ENCODE results near the gene PLXNC1. TPM values are rescaled to one million over a fixed set of nuclear protein-coding genes. Genes with fewer than 3 reads are reported as not detected.

The PLXNC1 gene
- polyA plus RNA-seq, 1 of the 3 experiments (the other 2 are of a cell fraction) = 0.23 TPM

- TF ChIP-seq MAX (IDR thresholded peaks at IDR 0.05; ENCODE audit: low read depth) (no peak), FOSL2 (IDR thresholded peaks at IDR 0.05; ENCODE audit: borderline replicate concordance, low read depth) (no peak), USF1 (IDR thresholded peaks at IDR 0.05; ENCODE audit: borderline replicate concordance, low read depth) (no peak)
Observed at GRCh38 chr12:94326234-94326633, 177.9 kb downstream of the PLXNC1 start (continued).

- ChIA-PET CTCF (interaction anchor here (1.2 kb wide), 1 partner anchor 19 kb away, joined by 3 read pairs; no protein-coding TSS in a partner anchor), POLR2A (no interaction called here)
- Histone ChIP-seq H3F3A (replicated peaks; ENCODE audit: insufficient read depth) (peaks cover 18% of the 10 kb centered on the region), H3K4me2 (no peak overlapping the region), H2AFZ (ENCODE audit: low read depth) (no peak overlapping the region), H4K20me1 (ENCODE audit: insufficient read depth) (no peaks in the 10 kb centered on the region), H3K9ac (no peak overlapping the region), H3K4me3 (ENCODE audit: low read depth in 2 of 2, low read length in 1 of 2) (no peak overlapping the region), H3K27me3 (ENCODE audit: insufficient read depth) (no peaks in the 10 kb centered on the region), H3K79me2 (ENCODE audit: insufficient read depth) (no peaks in the 10 kb centered on the region), H3K4me1 (ENCODE audit: control insufficient read depth in 1 of 2, insufficient read depth in 2 of 2, low read depth in 1 of 2, low read length in 1 of 2) (no peaks in the 10 kb centered on the region), H3K36me3 (replicated peaks in 1 of 2; ENCODE audit: control insufficient read depth in 1 of 2, insufficient read depth in 2 of 2, low read length in 1 of 2) (peaks cover 11 to 18% of the 10 kb centered on the region in 2 experiments), H3K27ac (ENCODE audit: low read depth in 2 of 2, low read length in 1 of 2) (peak overlapping the region in 1 of 2 experiments; percentile 17; a peak in 1 of 4 replicates), H3K9me2 (no peaks in the 10 kb centered on the region), H3K9me3 (no peaks in the 10 kb centered on the region)
- no peak for DNase-seq
- TF ChIP-seq PBX3 (IDR thresholded peaks at IDR 0.05) = peak; percentile 79
- TF ChIP-seq GATA2 (CRISPR knock-in tag; IDR thresholded peaks at IDR 0.05) = no peak
- TF ChIP-seq RAD21 (IDR thresholded peaks at IDR 0.05; ENCODE audit: low read length) = no peak
- no peak for TF ChIP-seq MEF2A (IDR thresholded peaks at IDR 0.05; ENCODE audit: borderline replicate concordance, low read depth)
- no peak for TF ChIP-seq MAX (IDR thresholded peaks at IDR 0.05; ENCODE audit: low read depth)
- no peak for TF ChIP-seq RXRA (IDR thresholded peaks at IDR 0.05; ENCODE audit: borderline replicate concordance, low read depth)
- no peak for TF ChIP-seq YY1 (IDR thresholded peaks at IDR 0.05; ENCODE audit: low read depth)
- TF ChIP-seq EZH2phosphoT487 (IDR thresholded peaks at IDR 0.05; ENCODE audit: borderline replicate concordance, low read depth) = no peak
- TF ChIP-seq CHD2 (IDR thresholded peaks at IDR 0.05; ENCODE audit: low read length, partially characterized antibody) = no peak
- no peak for TF ChIP-seq FOXM1 (IDR thresholded peaks at IDR 0.05; ENCODE audit: low read depth)
- TF ChIP-seq USF2 (IDR thresholded peaks at IDR 0.05; ENCODE audit: borderline replicate concordance, low read depth, low read length) = no peak
- peak; percentile 57 for TF ChIP-seq FOSL2 (IDR thresholded peaks at IDR 0.05; ENCODE audit: borderline replicate concordance, low read depth)
- TF ChIP-seq TAF1 (IDR thresholded peaks at IDR 0.05; ENCODE audit: borderline replicate concordance, low read depth, low read length) = no peak
- TF ChIP-seq POLR2AphosphoS5 (IDR thresholded peaks at IDR 0.05; ENCODE audit: low read depth, low read length) = no peak
- no peak for TF ChIP-seq ELF1 (IDR thresholded peaks at IDR 0.05)
- peak; percentile 73 for TF ChIP-seq JUND (IDR thresholded peaks at IDR 0.05)
- no peak for TF ChIP-seq REST (IDR thresholded peaks at IDR 0.05; ENCODE audit: low read depth, low read length)
- no peak for TF ChIP-seq RCOR1 (IDR thresholded peaks at IDR 0.05; ENCODE audit: low read length)
- no peak for TF ChIP-seq SMC3 (IDR thresholded peaks at IDR 0.05; ENCODE audit: low read depth, low read length)
- no peak for TF ChIP-seq GABPA (IDR thresholded peaks at IDR 0.05; ENCODE audit: low read depth)
- no peak for TF ChIP-seq FOXJ3 (CRISPR knock-in tag; IDR thresholded peaks at IDR 0.05)
- peak in 1 of 2 experiments; percentile 29; a peak in 1 of 4 replicates for TF ChIP-seq EP300 (IDR thresholded peaks at IDR 0.05; ENCODE audit: borderline replicate concordance in 1 of 2, low read depth in 1 of 2, low read length in 1 of 2)
- no peak for TF ChIP-seq MXI1 (IDR thresholded peaks at IDR 0.05; ENCODE audit: low read depth, low read length)
- TF ChIP-seq CTCF (IDR thresholded peaks at IDR 0.05) = no peak
Observed at GRCh38 chr12:94326727-94327126, 178.3 kb downstream of the PLXNC1 start.

Data from SK-N-SH (cell line).